Measurements from ENCODE around the gene CHI3L1. TPM values are rescaled to one million over a fixed set of nuclear protein-coding genes. Genes with fewer than 3 reads are reported as not detected.

Gene CHI3L1
- total RNA-seq, 1 donor from 2014 or later, result not detected

- Mint-ChIP-seq H3K27me3 (peaks cover 3% of the 10 kb centered on the region), H3K36me3 (no peaks in the 10 kb centered on the region), H3K9me3 (no peaks in the 10 kb centered on the region), H3K4me3 (no peak overlapping the region), H3K27ac (no peak overlapping the region), H3K4me1 (ENCODE audit: unreplicated experiment) (peaks cover 56% of the 10 kb centered on the region)
- DNase-seq (ENCODE audit: extremely low spot score, unreplicated experiment), result no peak
- TF ChIP-seq, protein P1, sequence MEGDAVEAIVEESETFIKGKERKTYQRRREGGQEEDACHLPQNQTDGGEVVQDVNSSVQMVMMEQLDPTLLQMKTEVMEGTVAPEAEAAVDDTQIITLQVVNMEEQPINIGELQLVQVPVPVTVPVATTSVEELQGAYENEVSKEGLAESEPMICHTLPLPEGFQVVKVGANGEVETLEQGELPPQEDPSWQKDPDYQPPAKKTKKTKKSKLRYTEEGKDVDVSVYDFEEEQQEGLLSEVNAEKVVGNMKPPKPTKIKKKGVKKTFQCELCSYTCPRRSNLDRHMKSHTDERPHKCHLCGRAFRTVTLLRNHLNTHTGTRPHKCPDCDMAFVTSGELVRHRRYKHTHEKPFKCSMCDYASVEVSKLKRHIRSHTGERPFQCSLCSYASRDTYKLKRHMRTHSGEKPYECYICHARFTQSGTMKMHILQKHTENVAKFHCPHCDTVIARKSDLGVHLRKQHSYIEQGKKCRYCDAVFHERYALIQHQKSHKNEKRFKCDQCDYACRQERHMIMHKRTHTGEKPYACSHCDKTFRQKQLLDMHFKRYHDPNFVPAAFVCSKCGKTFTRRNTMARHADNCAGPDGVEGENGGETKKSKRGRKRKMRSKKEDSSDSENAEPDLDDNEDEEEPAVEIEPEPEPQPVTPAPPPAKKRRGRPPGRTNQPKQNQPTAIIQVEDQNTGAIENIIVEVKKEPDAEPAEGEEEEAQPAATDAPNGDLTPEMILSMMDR (conservative IDR thresholded peaks at IDR 0.05), result no peak
Measured at GRCh38 chr1:203151362-203152157, 34.9 kb downstream of the CHI3L1 start.

DNA sequence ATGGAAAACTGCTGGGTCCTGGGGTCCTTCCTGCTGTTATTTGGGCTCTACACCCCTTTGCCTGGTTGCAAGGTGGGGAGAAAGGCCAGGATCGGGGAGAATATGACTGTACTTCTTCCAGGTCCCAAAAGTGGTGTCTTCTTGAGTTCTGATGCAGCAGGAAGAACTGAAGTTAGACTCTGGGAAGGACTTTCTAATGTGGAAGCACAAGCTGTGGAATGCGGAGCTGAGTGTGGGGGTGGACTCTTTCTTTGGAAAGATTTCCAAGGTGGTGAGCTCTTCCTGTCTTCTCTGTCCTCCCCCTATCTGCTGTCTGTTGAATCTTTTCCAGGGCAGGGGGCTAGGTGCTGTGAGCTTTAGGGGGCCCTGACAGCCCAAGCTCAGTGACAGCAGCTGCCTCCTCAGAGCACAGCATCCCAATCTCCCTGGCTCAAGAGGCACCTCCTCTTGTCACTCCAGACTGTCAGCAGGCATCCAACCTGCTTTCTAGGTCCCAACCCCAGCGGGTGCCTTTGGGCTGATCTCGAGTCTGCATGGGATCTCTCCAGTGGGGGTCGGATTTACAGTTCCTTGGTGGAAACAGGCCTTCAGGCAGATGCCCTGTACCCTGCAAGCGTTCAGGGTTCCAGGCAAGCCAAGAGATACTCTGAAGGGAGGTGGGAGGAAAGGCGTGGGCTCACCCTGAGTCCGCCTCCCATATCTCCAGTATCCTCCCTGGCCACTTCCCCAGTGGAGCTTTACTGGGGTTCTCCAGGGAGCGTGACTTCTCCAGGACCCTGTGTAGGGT lies 35.8 kb downstream of the CHI3L1 start:
- Mint-ChIP-seq H3K4me3 (no peak overlapping the region), H3K36me3 (no peaks in the 10 kb centered on the region), H3K27me3 (peaks cover 3% of the 10 kb centered on the region), H3K4me1 (ENCODE audit: unreplicated experiment) (peaks cover 49% of the 10 kb centered on the region), H3K27ac (no peak overlapping the region), H3K9me3 (no peaks in the 10 kb centered on the region)
- TF ChIP-seq, protein P1 (conservative IDR thresholded peaks at IDR 0.05), result no peak
- DNase-seq (ENCODE audit: extremely low spot score, unreplicated experiment), result no peak

DNA sequence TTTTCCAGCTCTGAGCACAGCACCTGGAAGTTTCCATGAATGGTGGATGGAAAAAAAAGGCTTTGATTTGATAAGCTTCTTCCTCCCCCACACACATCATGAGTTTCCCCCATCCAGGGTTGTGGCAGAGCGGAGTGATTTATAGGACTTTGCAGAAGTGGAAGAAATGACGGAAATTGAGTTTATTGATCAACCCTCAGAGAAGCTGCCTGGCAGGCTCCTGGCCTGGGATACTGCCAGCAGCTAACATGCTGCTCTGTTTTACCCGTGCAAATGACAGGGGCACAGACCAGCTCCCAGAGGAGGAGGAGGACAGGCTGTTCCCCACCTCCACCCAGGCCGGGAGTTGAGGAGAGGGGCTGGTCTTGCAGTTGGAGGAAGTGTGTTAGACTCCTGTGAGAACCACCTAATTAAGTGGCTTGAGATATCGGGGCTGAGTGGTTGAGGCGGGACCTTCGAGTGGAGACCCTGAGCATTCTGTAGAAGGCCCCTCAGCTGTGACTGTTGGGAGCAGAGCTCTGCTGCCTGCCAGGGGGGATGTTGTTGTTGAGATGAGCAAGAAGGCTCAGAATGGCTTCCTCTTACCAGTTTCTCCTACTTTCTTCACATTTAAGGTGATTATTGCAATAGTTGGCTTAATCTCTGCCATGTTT lies 37.2 kb downstream of the CHI3L1 start:
- H3K27me3 Mint-ChIP-seq, result peaks cover 3% of the 10 kb centered on the region
- no peak for DNase-seq (ENCODE audit: extremely low spot score, unreplicated experiment)
- H3K27ac Mint-ChIP-seq, result peak overlapping the region; percentile 51
- no peak overlapping the region for H3K4me3 Mint-ChIP-seq
- no peaks in the 10 kb centered on the region for H3K9me3 Mint-ChIP-seq
- no peaks in the 10 kb centered on the region for H3K36me3 Mint-ChIP-seq
- peaks cover 45% of the 10 kb centered on the region for H3K4me1 Mint-ChIP-seq (ENCODE audit: unreplicated experiment)
- TF ChIP-seq, protein P1 (conservative IDR thresholded peaks at IDR 0.05), result no peak

- Mint-ChIP-seq H3K27ac (no peak overlapping the region), H3K27me3 (peaks cover 3% of the 10 kb centered on the region), H3K36me3 (no peaks in the 10 kb centered on the region), H3K9me3 (no peaks in the 10 kb centered on the region), H3K4me1 (ENCODE audit: unreplicated experiment) (peaks cover 38% of the 10 kb centered on the region), H3K4me3 (no peak overlapping the region)
- DNase-seq (ENCODE audit: extremely low spot score, unreplicated experiment), result no peak
- TF ChIP-seq, protein P1 (conservative IDR thresholded peaks at IDR 0.05), result no peak
Measured at GRCh38 chr1:203148579-203148978, 37.9 kb downstream of the CHI3L1 start.

- DNase-seq (ENCODE audit: extremely low spot score, unreplicated experiment), result no peak
- Mint-ChIP-seq H3K36me3 (no peaks in the 10 kb centered on the region), H3K4me3 (no peak overlapping the region)
Measured at GRCh38 chr1:203148127-203148526, 38.4 kb downstream of the CHI3L1 start.

More at GRCh38 chr1:203148127-203148526, 38.4 kb downstream of the CHI3L1 start:
- Mint-ChIP-seq H3K27ac (no peak overlapping the region), H3K27me3 (peaks cover 3% of the 10 kb centered on the region), H3K9me3 (no peaks in the 10 kb centered on the region), H3K4me1 (ENCODE audit: unreplicated experiment) (peaks cover 34% of the 10 kb centered on the region)
- TF ChIP-seq, protein P1 (conservative IDR thresholded peaks at IDR 0.05), result peak; percentile 60

Data from type B pancreatic cell (in vitro differentiated cells).